Sigmoid colon (tissue), 4 donors: ENCODE results near the gene SYCP3.

Source experiments
- CTCF ChIP-seq, 4 experiments: fragments of 450-650 bp in 3 of 4; fragments of 200-600 bp in 1 of 4; IDR thresholded peaks; one replicate each; pipeline ENCODE4 v1.5.1; 2016 to 2019; ENCODE audit warnings: antibody characterized with exemption in 4 of 4, mild to moderate bottlenecking in 3 of 4, moderate library complexity in 2 of 4
- POLR2AphosphoS5 ChIP-seq, 4 donors: sonication (generic); formaldehyde crosslinking; IDR thresholded peaks; one replicate each; pipeline ENCODE4 v1.6.1; 2017; ENCODE audit warnings: antibody characterized with exemption in 4 of 4

- no peak for TF ChIP-seq CTCF (IDR thresholded peaks at IDR 0.05)
- TF ChIP-seq POLR2AphosphoS5 (IDR thresholded peaks at IDR 0.05), result no peak
Measured at GRCh38 chr12:101749657-101750056, 10.4 kb upstream of the SYCP3 start.
